22Rv1 (cell line): ENCODE measurements around the gene OR2B2.

Experiments
- CTCF ChIP-seq: fragments of 450-650 bp; IDR thresholded peaks from 2 replicates; pipeline ENCODE4 v1.5.1; 2017; ENCODE audit warnings: mild to moderate bottlenecking
- ZFX ChIP-seq: fragments of 450-650 bp; IDR thresholded peaks from 2 replicates; pipeline ENCODE4 v1.6.1; 2017; ENCODE audit warnings: antibody characterized with exemption, borderline replicate concordance

DNA sequence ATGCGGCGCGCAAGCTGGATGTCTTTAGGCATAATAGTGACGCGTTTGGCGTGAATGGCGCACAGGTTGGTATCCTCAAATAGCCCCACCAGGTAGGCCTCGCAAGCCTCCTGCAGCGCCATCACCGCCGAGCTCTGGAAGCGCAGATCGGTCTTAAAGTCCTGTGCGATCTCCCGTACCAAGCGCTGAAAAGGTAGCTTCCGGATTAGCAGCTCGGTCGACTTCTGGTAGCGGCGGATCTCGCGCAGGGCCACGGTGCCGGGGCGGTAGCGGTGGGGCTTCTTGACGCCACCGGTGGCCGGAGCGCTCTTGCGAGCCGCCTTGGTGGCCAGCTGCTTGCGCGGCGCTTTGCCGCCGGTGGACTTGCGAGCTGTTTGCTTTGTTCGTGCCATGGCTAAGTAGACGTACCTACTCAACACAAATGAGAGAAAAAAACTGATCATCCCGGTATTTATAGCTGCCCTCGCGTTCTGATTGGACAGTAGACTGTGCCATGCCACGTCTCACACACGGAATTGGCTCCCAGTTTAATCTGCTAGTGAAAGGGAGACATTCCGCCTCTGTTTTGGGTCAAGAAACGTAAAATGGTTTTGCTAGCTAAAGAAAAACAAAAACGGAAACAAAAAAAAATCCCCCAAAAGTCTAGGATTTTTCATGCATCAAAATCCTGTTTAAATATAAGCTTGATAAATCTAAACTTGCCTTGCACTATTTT, 40.1 kb downstream of the OR2B2 start:
- TF ChIP-seq CTCF (peak; percentile 58), ZFX (no peak)
